ENCODE data around the gene KRTAP4-16.
"Not testable (repeated sequence)": the region's sequence is repeated elsewhere in the genome, so short reads cannot be mapped to it uniquely, and the experiment has no call there.

KRTAP4-16 gene

DNA sequence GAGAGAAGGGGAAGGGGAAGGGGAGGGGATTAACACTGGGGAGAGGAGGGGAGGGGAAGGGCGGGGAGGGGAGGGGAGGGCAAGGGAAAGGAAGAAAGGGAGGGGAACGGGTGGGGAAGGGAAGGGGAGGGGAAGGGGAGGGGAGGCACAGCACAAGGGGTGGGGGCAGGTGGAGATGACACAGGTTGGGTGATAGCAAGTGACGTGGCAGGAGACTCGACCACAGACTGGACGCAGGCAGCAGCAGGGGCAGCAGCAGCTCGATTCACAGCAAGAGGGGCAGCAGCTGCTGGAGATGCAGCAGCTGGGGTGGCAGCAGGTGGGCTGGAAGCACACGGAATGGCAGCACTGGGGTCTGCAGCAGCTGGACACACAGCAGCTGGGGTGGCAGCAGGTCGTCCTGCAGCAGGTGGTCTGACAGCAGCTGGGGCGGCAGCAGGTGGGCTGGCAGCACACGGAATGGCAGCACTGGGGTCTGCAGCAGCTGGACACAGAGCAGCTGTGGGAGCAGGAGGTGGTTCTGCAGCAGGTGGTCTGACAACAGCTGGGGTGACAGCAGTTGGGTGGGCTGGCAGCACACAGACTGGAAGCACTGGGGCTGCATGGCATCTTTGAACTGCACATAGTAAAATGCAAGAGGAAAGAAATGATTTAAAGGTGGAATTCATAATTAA, at the start of gene KRTAP4-16:
Gene KRTAP4-16 (minus strand): TSS at position 624 of the 674 bp plus-strand sequence. CDS start 0 bp downstream, at position 624.
- no peak for DNase-seq

DNA sequence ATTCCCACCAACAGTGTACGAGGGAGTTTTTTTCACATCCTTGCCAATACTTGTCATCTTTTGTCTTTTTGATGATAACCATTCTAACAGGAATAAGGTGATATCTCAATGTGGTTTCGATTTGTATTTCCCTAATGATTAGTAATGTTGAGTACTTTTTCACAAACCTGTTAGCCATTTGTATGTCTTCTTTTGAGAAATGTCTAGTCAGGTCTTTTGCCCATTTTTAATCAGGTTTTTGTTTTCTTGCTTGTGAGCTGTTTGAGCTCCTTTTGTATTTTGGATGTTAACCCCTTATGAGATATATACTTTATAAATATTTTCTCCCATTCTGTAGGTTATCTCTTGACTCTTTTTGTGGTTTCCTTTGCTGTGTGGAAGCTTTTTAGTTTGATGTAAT, 49.5 kb upstream of the KRTAP4-16 start:
- no peak for DNase-seq

DNA sequence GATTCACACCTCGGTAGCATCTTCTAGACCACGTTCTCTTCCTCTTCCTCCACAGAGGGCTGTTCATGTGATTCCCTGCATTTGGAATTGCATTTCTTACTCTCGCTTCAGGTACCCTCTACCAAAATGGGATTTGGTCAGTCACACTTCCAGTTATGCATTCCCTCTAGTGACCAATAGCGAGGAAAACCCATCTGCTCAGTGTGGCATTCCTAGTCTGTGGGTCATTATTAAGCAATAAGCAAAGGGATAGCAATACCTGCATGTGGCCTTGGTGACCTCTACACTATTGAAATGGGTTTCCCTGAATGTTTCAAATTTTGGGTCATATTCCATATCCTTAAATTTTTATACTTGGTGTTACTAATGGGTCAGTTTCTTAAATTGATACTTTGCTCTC, 48.0 kb upstream of the KRTAP4-16 start:
- DNase-seq = no peak

DNA sequence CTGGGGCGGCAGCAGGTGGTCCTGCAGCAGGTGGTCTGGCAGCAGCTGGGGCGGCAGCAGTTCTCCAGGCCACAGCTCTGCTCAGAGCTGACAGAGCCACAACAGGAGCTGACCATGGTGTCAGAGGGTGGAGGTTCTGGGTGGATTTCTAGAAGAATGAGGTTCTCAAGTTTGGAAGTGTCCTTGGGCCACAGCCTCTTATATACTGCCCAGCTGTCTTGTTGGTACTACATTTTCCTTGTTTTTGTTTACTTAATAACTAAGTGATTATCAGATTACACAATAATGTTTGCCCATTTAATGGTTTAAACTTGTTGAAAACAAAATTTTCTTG, 47.6 kb upstream of the KRTAP4-16 start, which contains the start of gene KRTAP4-5:
Gene KRTAP4-5 (minus strand): TSS at position 174 of the 334 bp plus-strand sequence. CDS start 58 bp downstream, at position 116.
- DNase-seq = no peak

DNA sequence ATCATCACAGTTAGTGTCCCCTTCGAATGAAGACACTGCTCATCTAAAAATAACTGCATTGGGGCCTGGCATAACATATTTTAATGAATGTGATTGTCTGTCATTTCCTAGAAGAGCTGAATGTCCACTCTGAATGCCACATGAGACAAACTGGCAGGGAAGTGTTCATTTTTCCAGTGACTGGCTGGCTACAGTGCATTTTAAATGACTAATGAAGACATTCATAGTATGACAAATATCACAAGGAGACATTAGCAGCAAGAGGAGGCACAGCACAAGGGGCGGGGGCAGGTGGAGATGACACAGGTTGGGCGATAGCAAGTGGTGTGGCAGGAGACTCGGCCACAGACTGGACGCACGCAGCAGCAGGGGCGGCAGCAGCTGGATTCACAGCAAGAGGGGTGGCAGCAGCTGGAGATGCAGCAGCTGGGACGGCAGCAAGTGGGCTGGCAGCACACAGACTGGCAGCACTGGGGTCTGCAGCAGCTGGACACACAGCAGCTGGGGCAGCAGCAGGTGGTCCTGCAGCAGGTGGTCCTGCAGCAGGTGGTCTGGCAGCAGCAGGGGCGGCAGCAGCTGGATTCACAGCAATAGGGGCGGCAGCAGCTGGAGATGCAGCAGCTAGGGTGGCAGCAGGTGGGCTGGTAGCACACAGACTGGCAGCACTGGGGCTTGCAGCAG, 47.1 kb upstream of the KRTAP4-16 start:
- DNase-seq = not testable (repeated sequence)

DNA sequence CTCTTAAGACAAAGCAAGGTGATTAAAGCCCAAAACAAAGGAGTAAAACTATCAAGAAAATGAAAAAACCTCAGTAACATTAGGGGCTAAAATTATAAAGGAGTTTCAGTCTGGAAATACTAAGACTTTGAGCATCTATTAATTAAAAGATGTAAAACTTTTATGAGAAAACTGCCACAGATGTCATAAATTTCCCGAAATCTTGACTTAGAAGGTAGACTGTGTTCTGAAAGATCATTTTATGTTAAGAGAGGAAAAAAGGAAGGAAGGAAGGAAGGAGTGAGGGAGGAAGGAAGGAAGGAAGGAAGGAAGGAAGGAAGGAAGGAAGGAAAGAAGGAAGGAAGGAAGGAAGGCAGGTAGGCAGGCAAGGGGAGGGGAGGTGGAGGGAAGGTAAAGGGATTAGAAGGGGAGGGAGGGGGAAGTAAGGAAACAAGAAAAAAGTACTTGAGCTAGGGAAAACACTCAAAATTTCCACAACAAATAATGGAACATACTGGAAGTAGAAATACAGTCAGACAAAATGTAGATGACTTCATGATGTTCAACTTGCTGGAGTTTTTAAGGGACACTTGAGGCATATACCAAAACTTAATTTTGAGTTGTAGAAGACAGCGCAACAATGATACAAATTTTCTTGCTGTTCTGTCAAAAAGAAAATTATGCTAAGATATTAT, 45.7 kb upstream of the KRTAP4-16 start:
- DNase-seq = no peak

DNA sequence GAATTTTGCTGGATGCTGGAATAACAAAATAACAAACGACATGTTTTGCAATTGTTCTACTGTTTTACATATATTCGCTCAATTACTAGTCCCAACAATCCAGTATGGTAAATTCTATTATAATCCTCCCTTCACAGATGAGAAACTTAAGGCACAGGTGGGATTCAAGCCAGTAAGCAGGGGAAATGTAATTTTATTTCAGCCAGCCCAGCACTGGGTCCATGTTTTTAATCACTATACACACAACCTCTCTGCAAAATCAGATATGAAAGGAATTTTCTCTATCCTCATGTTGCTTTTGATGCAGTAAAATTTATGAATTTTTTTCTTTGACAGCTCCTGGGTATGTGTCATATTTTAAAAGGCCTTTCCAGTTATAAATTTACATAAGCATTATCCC, 43.3 kb upstream of the KRTAP4-16 start:
- no peak for DNase-seq

DNA sequence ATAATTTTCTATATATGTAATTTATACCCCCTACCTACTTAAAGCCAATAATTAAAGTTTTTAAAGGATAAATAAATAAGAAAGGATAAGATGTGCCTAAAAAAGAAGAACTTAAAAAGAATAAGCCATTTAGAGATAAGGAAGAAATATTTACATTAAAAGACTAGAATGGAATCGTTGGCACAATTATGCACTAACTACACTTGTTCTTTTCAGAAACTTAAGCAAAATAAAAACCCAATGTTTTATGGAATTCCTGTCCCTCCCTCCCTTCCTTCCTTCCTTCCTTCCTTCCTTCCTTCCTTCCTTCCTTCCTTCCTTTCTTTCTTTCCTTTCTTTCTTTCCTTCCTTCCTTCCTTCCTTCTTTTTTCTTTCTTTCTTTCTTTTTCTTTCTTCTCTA, 42.8 kb upstream of the KRTAP4-16 start:
- DNase-seq = no peak

DNA sequence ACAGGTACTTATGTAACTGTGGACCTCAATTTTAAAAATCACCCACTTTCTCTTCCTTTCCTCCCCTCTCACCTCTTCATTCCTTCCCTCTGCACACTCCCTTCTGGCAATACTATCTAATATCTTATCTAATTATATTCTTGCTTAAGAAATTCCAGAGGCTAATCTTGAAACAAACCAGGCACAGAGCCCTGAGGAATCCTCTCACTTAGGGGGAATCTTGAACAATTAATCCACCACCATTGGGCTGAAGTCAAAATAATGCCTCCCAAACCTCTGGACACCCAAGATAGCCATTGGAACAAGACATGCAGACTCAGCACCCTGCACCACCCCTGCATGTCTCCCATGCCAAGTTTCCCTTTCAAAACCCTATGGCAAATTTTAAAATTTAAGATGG, 39.4 kb upstream of the KRTAP4-16 start:
- no peak for DNase-seq

DNA sequence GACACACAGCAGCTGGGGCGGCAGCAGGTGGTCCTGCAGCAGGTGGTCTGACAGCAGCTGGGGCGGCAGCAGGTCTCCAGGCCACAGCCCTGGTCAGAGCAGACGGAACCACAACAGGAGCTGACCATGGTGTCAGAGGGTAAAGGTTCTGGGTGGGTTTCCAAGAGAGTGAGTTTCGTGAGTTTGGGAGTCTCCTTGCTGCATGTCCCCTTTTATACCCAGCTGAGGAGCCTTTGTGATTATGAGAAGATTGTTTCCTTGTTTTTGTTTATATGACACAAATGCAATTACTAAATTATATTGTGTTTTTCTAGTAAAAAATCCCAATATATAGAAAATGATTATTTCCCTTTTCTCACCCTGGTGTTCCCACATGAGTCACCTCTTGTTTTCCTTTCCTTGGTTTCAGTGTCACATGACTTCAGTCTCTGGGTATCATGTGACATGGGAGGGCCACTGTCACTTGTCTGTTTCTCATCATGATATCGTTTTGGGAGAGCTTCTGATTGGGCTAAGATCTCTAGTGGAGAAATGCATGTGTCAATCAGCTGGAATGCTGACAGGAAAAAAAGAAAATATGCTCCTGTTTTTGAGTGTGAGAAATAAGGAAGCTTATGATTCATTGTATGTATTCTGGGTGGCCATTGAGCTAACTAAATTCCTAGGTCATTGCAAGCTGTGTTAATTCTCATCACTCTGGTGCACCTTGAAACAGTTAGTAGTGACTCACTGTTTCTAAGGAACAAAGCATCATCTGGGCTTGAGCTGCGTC, 38.5 kb upstream of the KRTAP4-16 start, which contains the start of gene KRTAP4-6:
Gene KRTAP4-6 (minus strand): TSS at position 185 of the 772 bp plus-strand sequence. CDS start 57 bp downstream, at position 128.
- DNase-seq = no peak

DNA sequence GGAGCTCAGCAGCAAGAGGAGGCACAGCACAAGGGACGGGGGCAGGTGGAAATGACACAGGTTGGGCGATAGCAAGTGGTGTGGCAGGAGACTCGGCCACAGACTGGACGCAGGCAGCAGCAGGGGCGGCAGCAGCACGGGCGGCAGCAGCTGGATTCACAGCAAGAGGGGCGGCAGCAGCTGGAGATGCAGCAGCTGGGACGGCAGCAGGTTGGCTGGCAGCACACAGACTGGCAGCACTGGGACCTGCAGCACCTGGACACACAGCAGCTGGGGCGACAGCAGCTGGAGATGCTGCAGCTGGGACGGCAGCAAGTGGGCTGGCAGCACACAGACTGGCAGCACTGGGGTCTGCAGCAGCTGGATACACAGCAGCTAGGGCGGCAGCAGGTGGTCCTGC, 37.9 kb upstream of the KRTAP4-16 start:
- not testable (repeated sequence) for DNase-seq

DNA sequence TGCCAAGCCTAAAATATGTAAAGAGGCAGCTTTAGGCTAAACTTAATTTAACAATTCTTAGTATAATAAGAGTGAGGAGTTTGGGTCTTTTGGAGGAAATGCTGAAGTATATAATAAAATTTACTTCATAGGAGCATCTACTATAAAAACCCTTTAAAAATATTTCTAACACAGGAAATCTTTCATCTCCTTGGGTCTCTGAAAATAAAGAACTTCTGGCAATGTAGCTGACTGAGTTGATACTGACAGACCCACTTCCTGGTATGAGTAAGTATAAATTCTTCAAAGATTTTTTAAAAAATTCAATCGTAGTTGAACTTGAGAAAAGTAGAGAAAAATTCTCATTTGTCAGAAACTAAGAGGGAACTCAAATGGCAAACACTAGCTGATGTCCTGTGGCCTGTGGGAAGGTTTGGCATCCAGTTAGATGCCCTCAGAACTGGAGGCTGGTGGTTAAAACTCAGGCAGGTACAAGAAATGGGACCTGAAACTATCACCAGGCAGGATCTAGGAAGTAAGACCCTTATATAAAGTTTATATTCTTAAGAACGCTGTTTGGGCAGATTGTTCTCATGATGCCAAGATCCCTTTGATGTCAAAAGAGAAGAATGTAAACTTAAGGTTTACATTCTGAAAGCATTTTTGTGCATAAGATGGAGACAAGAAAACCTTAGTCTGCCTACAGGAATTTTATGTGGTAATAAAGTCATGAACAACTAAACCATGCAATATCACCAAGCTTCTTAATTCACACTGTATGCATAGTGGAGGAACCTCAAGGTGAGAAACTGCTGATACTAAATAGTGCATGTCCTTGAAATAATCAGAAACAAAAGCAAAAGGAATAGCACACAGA, 32.1 kb upstream of the KRTAP4-16 start:
- no peak for DNase-seq

DNA sequence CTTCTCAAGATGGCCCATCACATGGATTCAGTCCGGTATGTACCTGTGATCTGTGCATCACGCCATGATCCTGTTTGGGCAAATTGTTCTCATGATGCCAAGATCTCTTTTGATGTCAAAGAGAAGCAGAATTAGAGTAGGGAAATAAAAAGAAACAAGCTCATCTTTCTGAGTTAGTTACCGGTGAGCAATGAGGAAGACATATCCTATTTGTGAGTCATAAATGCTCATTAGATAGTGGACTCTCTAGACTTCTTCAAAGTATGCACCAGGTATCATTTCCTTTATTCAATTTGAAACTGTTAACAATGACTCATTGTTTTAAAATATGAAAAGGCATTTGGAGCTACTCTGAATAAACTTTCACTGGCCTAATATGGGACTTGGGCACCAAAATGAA, 30.0 kb upstream of the KRTAP4-16 start:
- no peak for DNase-seq

DNA sequence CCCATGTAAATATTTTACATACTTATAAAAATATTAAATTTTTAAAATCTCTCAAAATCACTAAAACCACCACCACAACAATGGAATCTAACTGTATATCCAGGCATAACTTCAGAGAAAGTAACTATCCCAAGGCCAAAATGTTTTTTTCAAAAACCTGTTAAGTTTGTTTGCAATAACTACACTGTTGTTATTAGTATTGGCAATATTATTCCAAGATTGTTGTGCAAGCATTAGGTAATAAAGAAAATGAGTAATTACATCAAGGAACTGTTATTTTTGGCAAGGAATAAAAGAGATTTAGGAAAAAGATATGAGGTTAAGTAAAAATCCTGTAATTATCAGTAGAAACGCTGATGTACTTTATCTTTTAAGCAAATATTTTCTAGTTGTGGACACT, 25.4 kb upstream of the KRTAP4-16 start:
- no peak for DNase-seq

DNA sequence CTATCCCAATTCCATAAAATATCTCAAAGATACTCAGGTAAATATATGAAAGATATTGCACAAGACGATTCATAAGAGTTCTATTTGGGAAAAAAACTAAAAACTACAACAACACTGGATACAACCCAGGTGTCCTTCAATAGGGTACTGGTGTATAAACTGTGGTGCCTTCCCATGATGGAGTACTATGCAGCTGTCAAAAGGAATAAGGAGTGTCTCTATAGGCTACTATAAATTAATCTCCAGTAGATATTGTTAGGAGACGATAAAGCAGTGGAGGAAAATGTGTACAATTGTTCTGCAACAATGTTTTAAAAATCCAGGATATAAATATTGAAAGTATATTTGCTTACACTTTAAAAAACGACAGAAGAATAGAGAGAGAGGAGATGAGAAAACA, 24.4 kb upstream of the KRTAP4-16 start:
- no peak for DNase-seq

DNA sequence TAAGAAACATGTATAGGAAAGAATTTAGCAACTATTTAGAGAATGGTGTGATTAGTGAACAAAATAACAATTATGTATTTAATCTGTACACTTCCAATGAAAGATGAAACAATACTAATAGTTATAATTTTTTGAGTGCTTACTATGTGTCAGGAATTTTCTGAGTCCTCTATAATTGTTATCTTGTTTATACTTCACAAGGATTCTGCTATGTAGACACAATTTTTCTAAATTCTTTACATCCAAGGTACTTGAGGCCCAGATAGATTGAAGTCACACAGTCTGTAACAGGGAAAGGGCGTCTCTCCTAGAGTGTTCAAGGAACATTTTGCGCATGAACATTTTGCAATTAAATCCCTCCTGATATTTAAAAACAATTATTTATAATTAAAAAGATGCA, 23.1 kb upstream of the KRTAP4-16 start:
- DNase-seq = no peak

DNA sequence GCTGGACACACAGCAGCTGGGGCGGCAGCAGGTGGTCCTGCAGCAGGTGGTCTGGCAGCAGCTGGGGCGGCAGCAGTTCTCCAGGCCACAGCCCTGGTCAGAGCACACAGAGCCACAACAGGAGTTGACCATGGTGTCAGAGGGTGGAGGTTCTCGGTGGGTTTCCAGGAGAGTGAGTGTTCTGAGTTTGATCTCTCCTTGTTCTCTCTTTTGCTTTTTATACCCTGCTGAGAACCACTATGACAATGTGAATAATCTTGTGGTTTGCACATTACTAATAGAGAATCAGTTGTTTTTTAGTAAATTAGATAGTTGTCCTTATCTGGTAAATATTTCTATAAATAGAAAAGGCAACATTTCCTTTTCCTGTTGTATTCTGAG, 22.0 kb upstream of the KRTAP4-16 start, which contains the start of gene KRTAP4-12:
Gene KRTAP4-12 (minus strand): TSS at position 192 of the 381 bp plus-strand sequence. CDS start 60 bp downstream, at position 132.
- DNase-seq = not testable (repeated sequence)

DNA sequence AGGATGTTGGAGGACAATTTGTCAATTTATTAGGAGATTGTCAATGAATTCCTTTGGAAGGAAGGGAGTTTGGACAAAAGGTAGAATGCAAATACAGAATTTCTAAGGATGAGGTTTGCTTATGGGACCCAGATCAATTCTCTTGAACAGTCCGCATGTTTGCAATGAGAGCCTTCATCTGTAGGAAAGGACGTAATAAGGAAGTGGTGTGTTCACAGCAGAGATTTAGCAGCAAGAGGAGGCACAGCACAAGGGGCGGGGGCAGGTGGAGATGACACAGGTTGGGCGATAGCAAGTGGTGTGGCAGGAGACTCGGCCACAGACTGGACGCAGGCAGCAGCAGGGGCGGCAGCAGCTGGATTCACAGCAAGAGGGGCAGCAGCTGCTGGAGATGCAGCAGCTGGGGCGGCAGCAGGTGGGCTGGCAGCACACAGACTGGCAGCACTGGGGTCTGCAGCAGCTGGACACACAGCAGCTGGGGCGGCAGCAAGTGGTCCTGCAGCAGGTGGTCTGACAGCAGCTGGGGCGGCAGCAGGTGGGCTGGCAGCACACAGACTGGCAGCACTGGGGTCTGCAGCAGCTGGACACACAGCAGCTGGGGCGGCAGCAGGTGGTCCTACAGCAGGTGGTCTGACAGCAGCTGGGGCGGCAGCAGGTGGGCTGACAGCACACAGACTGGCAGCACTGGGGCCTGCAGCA, 21.4 kb upstream of the KRTAP4-16 start:
- not testable (repeated sequence) for DNase-seq

DNA sequence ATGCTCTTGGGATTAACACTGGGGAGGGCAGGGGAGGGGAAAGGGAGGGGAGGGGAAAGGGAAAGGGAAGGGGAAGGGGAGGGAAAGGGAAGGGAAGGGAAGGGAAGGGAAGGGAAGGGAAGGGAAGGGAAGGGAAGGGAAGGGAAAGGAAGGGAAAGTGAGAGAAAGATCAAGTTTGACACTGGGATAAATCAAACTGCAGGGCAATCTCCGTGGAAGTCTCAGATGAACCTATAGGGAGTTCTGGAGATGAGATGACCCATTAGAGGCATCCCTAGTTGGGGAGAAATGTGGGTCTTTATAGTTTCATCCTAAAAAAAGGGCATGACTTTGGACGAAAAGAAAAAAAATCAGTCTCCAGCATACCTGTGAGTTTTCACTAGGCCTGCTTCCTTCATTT, 19.7 kb upstream of the KRTAP4-16 start:
- DNase-seq = no peak

DNA sequence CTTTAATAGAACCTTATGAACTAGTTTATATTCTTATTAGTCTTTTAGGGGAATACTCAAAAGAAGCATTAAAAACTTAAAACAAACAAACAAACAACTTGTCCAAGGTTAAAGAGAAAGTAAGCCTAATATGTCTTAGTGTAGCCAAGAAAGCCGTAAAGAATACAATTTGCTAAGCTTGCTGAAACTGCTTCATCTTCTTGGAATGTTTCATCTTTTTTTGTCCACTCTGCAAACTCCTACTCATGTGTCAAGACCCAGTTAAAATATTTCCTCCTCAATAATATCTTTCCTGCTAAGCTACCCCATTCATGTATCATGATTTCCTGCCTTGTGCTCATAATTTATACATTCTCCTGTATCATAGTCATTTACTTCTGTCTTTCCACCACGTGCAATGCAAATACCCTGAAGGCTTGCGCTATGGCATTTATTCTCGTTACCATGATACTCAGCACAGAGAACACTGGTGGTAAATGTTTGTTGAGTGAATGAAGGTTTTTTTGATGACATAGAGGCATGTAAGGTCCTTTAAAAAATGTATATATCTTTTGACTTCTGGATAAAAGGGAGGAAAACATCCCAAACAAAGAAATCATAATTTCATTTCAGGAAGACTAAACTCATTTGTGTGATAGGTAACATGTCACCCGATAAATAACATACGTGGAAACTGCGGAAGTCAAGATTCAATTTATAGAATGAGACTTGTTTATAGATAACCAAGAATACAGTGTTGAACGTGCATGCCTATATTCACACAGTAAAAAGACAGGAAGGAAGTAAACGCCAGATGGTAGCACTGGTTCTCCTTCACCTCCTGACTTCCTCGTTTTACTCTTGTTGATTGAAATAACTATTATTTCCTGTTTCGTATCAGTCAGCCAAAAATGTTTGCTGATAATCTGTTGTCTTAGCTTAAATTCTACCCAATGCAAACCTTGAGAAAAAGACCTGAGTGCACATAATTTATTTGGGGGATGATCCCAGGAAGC, 18.0 kb upstream of the KRTAP4-16 start:
- not testable (repeated sequence) for DNase-seq
